Activated CD8-positive, alpha-beta memory T cell treated with anti-CD3 and anti-CD28 coated beads, Interleukin-2, amount 50 U/mL, for 48 hours (primary cell): ENCODE results near the gene SIK2.
"Not testable (repeated sequence)": the region's sequence is repeated elsewhere in the genome, so short reads cannot be mapped to it uniquely, and the experiment has no call there.

Source experiments
- DNase-seq: peaks from one replicate; pipeline ENCODE4 v3.0.0-alpha.2; 2020

Gene SIK2

GRCh38 chr11:111629499-111629898 is 27.2 kb downstream of the SIK2 start:
- no peak for DNase-seq

- no peak for DNase-seq
Measured at GRCh38 chr11:111631024-111631665, 28.9 kb downstream of the SIK2 start.

- no peak for DNase-seq
Measured at GRCh38 chr11:111631666-111632039, 29.4 kb downstream of the SIK2 start.

- DNase-seq: no peak
Measured at GRCh38 chr11:111632516-111633220, 30.4 kb downstream of the SIK2 start.

GRCh38 chr11:111633248-111633647 is 31.0 kb downstream of the SIK2 start:
- no peak for DNase-seq

- DNase-seq: no peak
Measured at GRCh38 chr11:111633756-111634362, 31.6 kb downstream of the SIK2 start.

- DNase-seq: no peak
Measured at GRCh38 chr11:111634981-111635705, 32.9 kb downstream of the SIK2 start.

- DNase-seq: no peak
Measured at GRCh38 chr11:111635706-111636045, 33.4 kb downstream of the SIK2 start.

GRCh38 chr11:111637885-111638284 is 35.6 kb downstream of the SIK2 start:
- DNase-seq: no peak

- DNase-seq: no peak
Measured at GRCh38 chr11:111639226-111639925, 37.1 kb downstream of the SIK2 start.

- no peak for DNase-seq
Measured at GRCh38 chr11:111641339-111642015, 39.2 kb downstream of the SIK2 start.

- DNase-seq: no peak
Measured at GRCh38 chr11:111642542-111642941, 40.3 kb downstream of the SIK2 start.

GRCh38 chr11:111644922-111645321 is 42.7 kb downstream of the SIK2 start:
- no peak for DNase-seq

- no peak for DNase-seq
Measured at GRCh38 chr11:111645657-111646316, 43.5 kb downstream of the SIK2 start.

GRCh38 chr11:111651336-111651735 is 49.1 kb downstream of the SIK2 start:
- DNase-seq: not testable (repeated sequence)

- no peak for DNase-seq
Measured at GRCh38 chr11:111652184-111652583, 49.9 kb downstream of the SIK2 start.

GRCh38 chr11:111654601-111655000 is 52.4 kb downstream of the SIK2 start:
- DNase-seq: no peak

GRCh38 chr11:111655924-111656323 is 53.7 kb downstream of the SIK2 start:
- no peak for DNase-seq

GRCh38 chr11:111657905-111658304 is 55.7 kb downstream of the SIK2 start:
- DNase-seq: not testable (repeated sequence)

- DNase-seq: not testable (repeated sequence)
Measured at GRCh38 chr11:111658493-111658892, 56.2 kb downstream of the SIK2 start.

- no peak for DNase-seq
Measured at GRCh38 chr11:111659201-111660115, 57.2 kb downstream of the SIK2 start.
